ENCODE results near the gene CMPK2. TPM values are rescaled to one million over a fixed set of nuclear protein-coding genes. Genes with fewer than 3 reads are reported as not detected.

CMPK2 gene
- total and polyA plus RNA-seq, 8 donors = 2.4 to 11.7 (median 4.7) TPM

DNA sequence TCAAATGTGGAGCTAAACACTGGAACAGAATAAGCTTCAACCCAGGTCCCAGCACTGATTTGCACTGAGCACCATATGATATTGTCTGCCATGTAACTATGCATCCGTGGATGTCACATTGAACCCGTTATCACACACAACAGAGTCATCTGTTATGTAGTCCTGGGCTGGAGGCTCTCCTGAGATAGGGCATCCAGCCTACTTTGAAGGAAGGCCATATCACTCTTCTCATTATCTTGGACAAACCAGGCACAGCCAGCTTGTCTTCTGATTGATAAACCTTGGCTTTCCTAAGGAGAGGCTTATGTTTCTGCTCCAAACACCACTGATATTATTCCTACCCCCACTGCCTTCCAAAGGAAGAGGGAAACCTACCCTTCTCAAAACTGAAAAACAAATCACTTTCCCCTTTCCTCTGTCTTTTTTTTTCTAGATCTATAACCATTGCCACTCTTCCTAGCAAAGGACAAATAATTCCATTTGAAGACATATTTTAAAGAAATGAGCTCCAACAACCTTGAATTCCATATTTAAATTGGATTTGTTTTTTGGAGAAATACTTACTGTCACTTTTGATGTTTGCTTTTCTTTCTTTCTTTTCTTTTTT is 28.3 kb upstream of the CMPK2 start:
- Histone ChIP-seq H3K9me3 (no peaks in the 10 kb centered on the region), H3K4me1 (no peaks in the 10 kb centered on the region), H3K27me3 (no peaks in the 10 kb centered on the region), H3K36me3 (peaks cover 0 to 15% (median 5%) of the 10 kb centered on the region in 4 donors), H3K4me3 (no peak overlapping the region), H3K27ac (no peak overlapping the region)
- intact Hi-C loops (cut with DNase I; ENCODE audit: low total_unique reads) = no loop called here
- WGBS, 5 donors = 57 to 68% (median 59%) methylated on average over 2 of the region's 2 CpGs
- DNase-seq = no peak
- TF ChIP-seq POLR2A (IDR thresholded peaks at IDR 0.05) = no peak
- TF ChIP-seq POLR2AphosphoS5 (IDR thresholded peaks at IDR 0.05) = no peak
- no peak for TF ChIP-seq EP300 (IDR thresholded peaks at IDR 0.05)
- TF ChIP-seq, protein P1, sequence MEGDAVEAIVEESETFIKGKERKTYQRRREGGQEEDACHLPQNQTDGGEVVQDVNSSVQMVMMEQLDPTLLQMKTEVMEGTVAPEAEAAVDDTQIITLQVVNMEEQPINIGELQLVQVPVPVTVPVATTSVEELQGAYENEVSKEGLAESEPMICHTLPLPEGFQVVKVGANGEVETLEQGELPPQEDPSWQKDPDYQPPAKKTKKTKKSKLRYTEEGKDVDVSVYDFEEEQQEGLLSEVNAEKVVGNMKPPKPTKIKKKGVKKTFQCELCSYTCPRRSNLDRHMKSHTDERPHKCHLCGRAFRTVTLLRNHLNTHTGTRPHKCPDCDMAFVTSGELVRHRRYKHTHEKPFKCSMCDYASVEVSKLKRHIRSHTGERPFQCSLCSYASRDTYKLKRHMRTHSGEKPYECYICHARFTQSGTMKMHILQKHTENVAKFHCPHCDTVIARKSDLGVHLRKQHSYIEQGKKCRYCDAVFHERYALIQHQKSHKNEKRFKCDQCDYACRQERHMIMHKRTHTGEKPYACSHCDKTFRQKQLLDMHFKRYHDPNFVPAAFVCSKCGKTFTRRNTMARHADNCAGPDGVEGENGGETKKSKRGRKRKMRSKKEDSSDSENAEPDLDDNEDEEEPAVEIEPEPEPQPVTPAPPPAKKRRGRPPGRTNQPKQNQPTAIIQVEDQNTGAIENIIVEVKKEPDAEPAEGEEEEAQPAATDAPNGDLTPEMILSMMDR (IDR thresholded peaks at IDR 0.05) = no peak

DNA sequence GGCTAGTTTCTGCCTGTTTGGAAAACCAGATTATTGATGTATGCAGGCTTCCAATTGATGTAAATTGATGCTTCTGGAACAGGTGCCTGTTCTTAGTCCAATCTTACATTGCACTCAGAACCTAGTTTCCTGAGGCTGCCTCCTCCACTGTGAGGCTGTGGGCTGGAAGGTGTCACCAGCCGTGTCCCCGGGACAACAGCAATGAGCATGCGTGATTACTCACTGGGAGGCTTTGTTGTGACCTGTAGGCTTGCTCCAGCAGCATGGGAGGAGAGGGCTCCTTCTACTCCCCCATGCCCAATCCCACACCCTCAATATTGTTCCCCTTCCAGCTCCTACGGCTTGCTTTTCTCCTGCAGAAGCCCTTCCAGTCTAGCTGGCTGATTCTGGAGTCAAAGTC is 23.0 kb upstream of the CMPK2 start:
- Histone ChIP-seq H3K4me1 (no peaks in the 10 kb centered on the region), H3K9me3 (no peaks in the 10 kb centered on the region), H3K4me3 (no peak overlapping the region), H3K36me3 (peaks cover 0 to 7% (median 0%) of the 10 kb centered on the region in 4 donors), H3K27me3 (no peaks in the 10 kb centered on the region), H3K27ac (no peak overlapping the region)
- intact Hi-C loops (cut with DNase I; ENCODE audit: low total_unique reads) = no loop called here
- WGBS, 5 donors = 91 to 96% (median 93%) methylated on average over 4 of the region's 4 CpGs
- TF ChIP-seq, protein P1 (IDR thresholded peaks at IDR 0.05) = no peak
- DNase-seq = no peak

DNA sequence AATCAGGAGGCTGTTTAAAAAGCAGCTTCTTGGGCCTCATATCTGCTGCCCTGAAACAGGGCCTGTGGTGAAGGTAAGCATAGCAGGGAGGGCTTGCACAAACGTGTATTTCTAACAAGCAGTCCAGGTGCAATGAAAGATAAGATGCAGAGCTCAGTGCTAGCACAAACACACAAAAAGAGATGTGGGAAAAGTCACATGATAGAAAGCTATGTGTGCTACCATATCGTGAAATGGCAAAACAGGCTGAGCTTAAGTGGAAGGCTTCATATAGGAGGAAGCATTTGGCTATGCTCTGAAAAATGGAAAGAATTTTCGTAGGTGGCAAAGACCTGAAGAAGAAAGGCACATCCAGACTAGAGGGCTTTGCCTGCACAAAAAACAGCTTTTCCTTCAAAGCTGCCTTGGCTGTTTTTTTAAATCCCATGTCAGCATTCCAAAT is 22.1 kb upstream of the CMPK2 start:
- H3K4me3 ChIP-seq = no peak overlapping the region
- 34 to 54% (median 54%) methylated on average over 3 of the region's 3 CpGs for WGBS, 5 donors

DNA sequence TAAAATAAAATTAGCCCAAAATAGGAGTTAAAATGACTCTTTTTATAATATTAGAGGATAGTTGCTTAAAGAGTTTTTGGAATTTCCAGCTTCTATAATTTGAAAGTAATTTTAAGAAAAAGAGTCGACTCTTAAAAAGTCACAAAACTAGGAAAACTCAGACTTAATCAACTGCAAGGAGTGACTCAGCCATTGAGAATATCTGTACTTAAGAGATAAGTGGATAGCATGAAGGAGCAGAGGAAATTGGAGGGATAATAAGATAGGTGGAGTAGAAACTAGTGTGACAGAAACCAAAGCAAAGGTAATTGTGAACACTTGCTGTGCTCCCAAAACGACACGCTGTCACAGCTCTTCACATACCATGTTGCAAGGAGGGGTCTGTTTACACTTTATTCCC is 20.3 kb upstream of the CMPK2 start:
- H3K4me3 ChIP-seq = no peak overlapping the region
- intact Hi-C loops (cut with DNase I; ENCODE audit: low total_unique reads) = no loop called here
- H3K27ac ChIP-seq = no peak overlapping the region
- H3K36me3 ChIP-seq = no peaks in the 10 kb centered on the region
- no peaks in the 10 kb centered on the region for H3K9me3 ChIP-seq
- 81 to 89% (median 86%) methylated on average over 3 of the region's 3 CpGs for WGBS, 5 donors
- DNase-seq = no peak
- TF ChIP-seq, protein P1 (IDR thresholded peaks at IDR 0.05) = no peak
- TF ChIP-seq POLR2A (IDR thresholded peaks at IDR 0.05) (no peak), POLR2AphosphoS5 (IDR thresholded peaks at IDR 0.05) (no peak), EP300 (IDR thresholded peaks at IDR 0.05) (no peak)
- H3K4me1 ChIP-seq = no peaks in the 10 kb centered on the region
- H3K27me3 ChIP-seq = no peaks in the 10 kb centered on the region

More for the DNA sequence above, 22.1 kb upstream of the CMPK2 start:
- Histone ChIP-seq H3K27me3 (no peaks in the 10 kb centered on the region), H3K27ac (no peak overlapping the region), H3K36me3 (no peaks in the 10 kb centered on the region), H3K9me3 (no peaks in the 10 kb centered on the region), H3K4me1 (no peaks in the 10 kb centered on the region)
- DNase-seq = peak in 1 of 2 donors; percentile 21
- intact Hi-C loops (cut with DNase I; ENCODE audit: low total_unique reads) = no loop called here
- no peak for TF ChIP-seq POLR2AphosphoS5 (IDR thresholded peaks at IDR 0.05)
- TF ChIP-seq, protein P1 (IDR thresholded peaks at IDR 0.05) = no peak
- TF ChIP-seq EP300 (IDR thresholded peaks at IDR 0.05) = no peak
- TF ChIP-seq POLR2A (IDR thresholded peaks at IDR 0.05) = no peak
